SK-N-SH (cell line): ENCODE measurements around the gene KIAA0232.

Experiments used
- CHD2 ChIP-seq: fragments of 150-350 bp; IDR thresholded peaks from 2 replicates; pipeline ENCODE4 v1.6.1; 2018; ENCODE audit warnings: low read length; ENCODE audit not compliant: partially characterized antibody
- EP300 ChIP-seq, 2 experiments: IDR thresholded peaks; 2 replicates each; pipeline versions ENCODE4 v1.4.0 to v1.6.1; 2012; ENCODE audit warnings: borderline replicate concordance in 1 of 2, low read depth in 1 of 2, low read length in 1 of 2
- EZH2phosphoT487 ChIP-seq: fragments of 200-600 bp; sonication (generic); IDR thresholded peaks from 2 replicates; pipeline ENCODE4 v1.6.1; 2017; ENCODE audit warnings: low read depth, mixed run types, mild to moderate bottlenecking, antibody characterized with exemption, moderate library complexity, borderline replicate concordance
- FOXM1 ChIP-seq: IDR thresholded peaks from 2 replicates; pipeline ENCODE4 v1.4.0; 2012; ENCODE audit warnings: low read depth, mild to moderate bottlenecking
- GABPA ChIP-seq: IDR thresholded peaks from 2 replicates; pipeline ENCODE4 v1.4.0; 2012; ENCODE audit warnings: low read depth, mild to moderate bottlenecking
- MXI1 ChIP-seq: IDR thresholded peaks from 2 replicates; pipeline ENCODE4 v1.6.1; 2012; ENCODE audit warnings: mild to moderate bottlenecking, low read depth, low read length, improper control_type of control experiment
- POLR2AphosphoS5 ChIP-seq: IDR thresholded peaks from 2 replicates; pipeline ENCODE4 v1.6.1; 2012; ENCODE audit warnings: low read depth, low read length
- RAD21 ChIP-seq: IDR thresholded peaks from 2 replicates; pipeline ENCODE4 v1.6.1; 2012; ENCODE audit warnings: mild to moderate bottlenecking, low read length
- TAF1 ChIP-seq: IDR thresholded peaks from 2 replicates; pipeline ENCODE4 v1.6.1; 2012; ENCODE audit warnings: low read depth, mild to moderate bottlenecking, low read length, moderate library complexity, borderline replicate concordance
- TCF12 ChIP-seq: IDR thresholded peaks from 2 replicates; pipeline ENCODE4 v1.4.0; 2012
- TEAD4 ChIP-seq: IDR thresholded peaks from 2 replicates; pipeline ENCODE4 v1.4.0; 2012; ENCODE audit warnings: mild to moderate bottlenecking, borderline replicate concordance; ENCODE audit not compliant: insufficient read depth
- YY1 ChIP-seq: IDR thresholded peaks from 2 replicates; pipeline ENCODE4 v1.4.0; 2012; ENCODE audit warnings: low read depth, mild to moderate bottlenecking
- TF ChIP-seq, protein P1 (sequence below): fragments of 200-600 bp; sonication (generic); IDR thresholded peaks from 2 replicates; pipeline ENCODE4 v1.6.1; 2017; ENCODE audit warnings: antibody characterized with exemption, mild to moderate bottlenecking, moderate library complexity
- TF ChIP-seq, protein P2 (sequence below): fragments of 150-350 bp; IDR thresholded peaks from 2 replicates; pipeline ENCODE4 v1.6.1; 2017; ENCODE audit warnings: antibody characterized with exemption, low read length, low read depth, borderline replicate concordance

DNA sequence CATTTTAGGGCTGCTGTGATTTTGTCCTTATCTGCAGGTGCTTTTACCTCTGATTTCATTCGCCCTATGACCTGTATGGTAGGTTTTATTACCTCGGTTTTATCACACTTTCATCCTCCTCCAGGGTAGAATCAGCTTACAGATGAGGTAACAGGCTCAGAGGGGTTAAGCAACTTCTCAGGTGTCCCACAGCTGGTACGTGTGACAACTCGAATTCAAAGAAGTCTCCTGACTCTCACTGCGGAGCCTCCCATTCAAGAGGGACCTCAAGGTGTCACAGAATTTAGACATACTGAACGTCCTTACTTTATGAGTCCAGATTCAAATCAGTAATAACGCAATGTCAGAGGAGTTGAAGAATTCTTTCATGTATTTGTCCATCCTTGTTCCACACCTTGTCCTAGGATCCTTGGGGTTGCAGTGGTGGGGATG, 12.5 kb upstream of the KIAA0232 start:
- TF ChIP-seq, protein P1, sequence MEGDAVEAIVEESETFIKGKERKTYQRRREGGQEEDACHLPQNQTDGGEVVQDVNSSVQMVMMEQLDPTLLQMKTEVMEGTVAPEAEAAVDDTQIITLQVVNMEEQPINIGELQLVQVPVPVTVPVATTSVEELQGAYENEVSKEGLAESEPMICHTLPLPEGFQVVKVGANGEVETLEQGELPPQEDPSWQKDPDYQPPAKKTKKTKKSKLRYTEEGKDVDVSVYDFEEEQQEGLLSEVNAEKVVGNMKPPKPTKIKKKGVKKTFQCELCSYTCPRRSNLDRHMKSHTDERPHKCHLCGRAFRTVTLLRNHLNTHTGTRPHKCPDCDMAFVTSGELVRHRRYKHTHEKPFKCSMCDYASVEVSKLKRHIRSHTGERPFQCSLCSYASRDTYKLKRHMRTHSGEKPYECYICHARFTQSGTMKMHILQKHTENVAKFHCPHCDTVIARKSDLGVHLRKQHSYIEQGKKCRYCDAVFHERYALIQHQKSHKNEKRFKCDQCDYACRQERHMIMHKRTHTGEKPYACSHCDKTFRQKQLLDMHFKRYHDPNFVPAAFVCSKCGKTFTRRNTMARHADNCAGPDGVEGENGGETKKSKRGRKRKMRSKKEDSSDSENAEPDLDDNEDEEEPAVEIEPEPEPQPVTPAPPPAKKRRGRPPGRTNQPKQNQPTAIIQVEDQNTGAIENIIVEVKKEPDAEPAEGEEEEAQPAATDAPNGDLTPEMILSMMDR, result no peak
- TF ChIP-seq RAD21 (no peak), EP300 (IDR thresholded peaks at IDR 0.05; ENCODE audit: borderline replicate concordance in 1 of 2, low read depth in 1 of 2, low read length in 1 of 2) (no peak), FOXM1 (no peak), YY1 (no peak), TEAD4 (no peak), CHD2 (no peak), MXI1 (no peak), EZH2phosphoT487 (no peak), POLR2AphosphoS5 (no peak), TCF12 (no peak), GABPA (no peak), TAF1 (no peak)
- TF ChIP-seq, protein P2, sequence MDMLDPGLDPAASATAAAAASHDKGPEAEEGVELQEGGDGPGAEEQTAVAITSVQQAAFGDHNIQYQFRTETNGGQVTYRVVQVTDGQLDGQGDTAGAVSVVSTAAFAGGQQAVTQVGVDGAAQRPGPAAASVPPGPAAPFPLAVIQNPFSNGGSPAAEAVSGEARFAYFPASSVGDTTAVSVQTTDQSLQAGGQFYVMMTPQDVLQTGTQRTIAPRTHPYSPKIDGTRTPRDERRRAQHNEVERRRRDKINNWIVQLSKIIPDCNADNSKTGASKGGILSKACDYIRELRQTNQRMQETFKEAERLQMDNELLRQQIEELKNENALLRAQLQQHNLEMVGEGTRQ, result no peak
